Endometrium (tissue), 2 donors: ENCODE results near the gene MRPL49.
A peak's percentile ranks its signal among the peaks of the same experiment; 100 is the strongest.

Source experiments
- FAIRE-seq: peaks from 2 replicates; lab custom pipeline; 2012; peaks lifted over from hg19 to GRCh38; lab: Jason Lieb, UNC
- donor health status: control.
- donor health status: control.

The MRPL49 gene

GRCh38 chr11:65102142-65103095, 19.7 kb upstream of the MRPL49 start:
- no peak for FAIRE-seq

GRCh38 chr11:65103476-65103875, 18.6 kb upstream of the MRPL49 start:
- FAIRE-seq, result no peak

GRCh38 chr11:65104628-65105027, 17.5 kb upstream of the MRPL49 start:
- no peak for FAIRE-seq

GRCh38 chr11:65107078-65107477, 15.0 kb upstream of the MRPL49 start:
- FAIRE-seq, result no peak

GRCh38 chr11:65107751-65108468, 14.2 kb upstream of the MRPL49 start:
- no peak for FAIRE-seq

GRCh38 chr11:65108469-65109123, 13.5 kb upstream of the MRPL49 start:
- no peak for FAIRE-seq

GRCh38 chr11:65109231-65110198, 12.6 kb upstream of the MRPL49 start:
- no peak for FAIRE-seq

- no peak for FAIRE-seq
These were observed 11.7 kb upstream of the MRPL49 start for GRCh38 chr11:65110354-65110861.

GRCh38 chr11:65111159-65111743, 10.9 kb upstream of the MRPL49 start:
- FAIRE-seq, result no peak

- peak; percentile 74 for FAIRE-seq
These were observed 10.2 kb upstream of the MRPL49 start, which contains the start of gene TM7SF2 for GRCh38 chr11:65111744-65112545. Gene TM7SF2, plus strand, starts transcription at chr11:65111872. Its CDS starts 144 bp downstream, at chr11:65112016.

GRCh38 chr11:65112546-65113360, 9.4 kb upstream of the MRPL49 start:
- no peak for FAIRE-seq

- FAIRE-seq, result no peak
These were observed 8.8 kb upstream of the MRPL49 start for GRCh38 chr11:65113361-65113756.

- FAIRE-seq, result no peak
These were observed 8.3 kb upstream of the MRPL49 start for GRCh38 chr11:65113839-65114238.

GRCh38 chr11:65114538-65115171, 7.5 kb upstream of the MRPL49 start:
- FAIRE-seq, result no peak

- FAIRE-seq, result no peak
These were observed 6.6 kb upstream of the MRPL49 start for GRCh38 chr11:65115361-65116082.

GRCh38 chr11:65116370-65117205, 5.5 kb upstream of the MRPL49 start:
- no peak for FAIRE-seq
